Measurements from ENCODE around the gene HNRNPC.
A peak's percentile ranks its signal among the peaks of the same experiment; 100 is the strongest.
"Not testable (repeated sequence)": the region's sequence is repeated elsewhere in the genome, so short reads cannot be mapped to it uniquely, and the experiment has no call there.

Gene HNRNPC

DNA sequence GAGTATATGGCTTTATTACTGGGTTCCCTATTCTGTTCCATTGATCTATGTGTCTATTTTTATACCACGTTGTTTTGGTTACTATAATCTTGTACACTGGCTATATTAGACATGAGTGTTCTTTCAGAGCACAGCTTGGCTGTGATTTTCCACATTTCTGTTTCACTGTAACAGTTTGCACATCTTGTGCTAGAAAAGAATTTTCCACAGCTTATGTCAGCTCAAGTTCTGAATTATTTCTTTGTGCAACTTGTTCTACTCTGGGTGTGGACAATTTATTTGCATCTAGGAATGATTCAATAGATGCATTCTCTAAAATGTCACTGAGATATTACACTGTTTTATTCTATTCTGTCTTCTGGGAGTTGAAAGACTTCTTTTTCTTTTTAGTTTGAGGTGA lies 85.0 kb downstream of the HNRNPC start:
- no peak for ATAC-seq (ENCODE audit: low read depth)
- DNase-seq (ENCODE audit: low spot score): no peak
- Histone ChIP-seq H3K27me3 (ENCODE audit: insufficient read depth, poor library complexity, severe bottlenecking) (no peaks in the 10 kb centered on the region), H3K4me1 (ENCODE audit: insufficient read depth, poor library complexity, severe bottlenecking) (no peaks in the 10 kb centered on the region), H3K36me3 (ENCODE audit: low read depth) (no peaks in the 10 kb centered on the region), H3K9me3 (ENCODE audit: severe bottlenecking) (no peaks in the 10 kb centered on the region), H3K27ac (ENCODE audit: poor library complexity, severe bottlenecking) (no peak overlapping the region), H3K4me3 (ENCODE audit: severe bottlenecking) (no peak overlapping the region)
- TF ChIP-seq, protein P1, sequence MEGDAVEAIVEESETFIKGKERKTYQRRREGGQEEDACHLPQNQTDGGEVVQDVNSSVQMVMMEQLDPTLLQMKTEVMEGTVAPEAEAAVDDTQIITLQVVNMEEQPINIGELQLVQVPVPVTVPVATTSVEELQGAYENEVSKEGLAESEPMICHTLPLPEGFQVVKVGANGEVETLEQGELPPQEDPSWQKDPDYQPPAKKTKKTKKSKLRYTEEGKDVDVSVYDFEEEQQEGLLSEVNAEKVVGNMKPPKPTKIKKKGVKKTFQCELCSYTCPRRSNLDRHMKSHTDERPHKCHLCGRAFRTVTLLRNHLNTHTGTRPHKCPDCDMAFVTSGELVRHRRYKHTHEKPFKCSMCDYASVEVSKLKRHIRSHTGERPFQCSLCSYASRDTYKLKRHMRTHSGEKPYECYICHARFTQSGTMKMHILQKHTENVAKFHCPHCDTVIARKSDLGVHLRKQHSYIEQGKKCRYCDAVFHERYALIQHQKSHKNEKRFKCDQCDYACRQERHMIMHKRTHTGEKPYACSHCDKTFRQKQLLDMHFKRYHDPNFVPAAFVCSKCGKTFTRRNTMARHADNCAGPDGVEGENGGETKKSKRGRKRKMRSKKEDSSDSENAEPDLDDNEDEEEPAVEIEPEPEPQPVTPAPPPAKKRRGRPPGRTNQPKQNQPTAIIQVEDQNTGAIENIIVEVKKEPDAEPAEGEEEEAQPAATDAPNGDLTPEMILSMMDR (IDR thresholded peaks at IDR 0.05; ENCODE audit: poor library complexity, severe bottlenecking): no peak

DNA sequence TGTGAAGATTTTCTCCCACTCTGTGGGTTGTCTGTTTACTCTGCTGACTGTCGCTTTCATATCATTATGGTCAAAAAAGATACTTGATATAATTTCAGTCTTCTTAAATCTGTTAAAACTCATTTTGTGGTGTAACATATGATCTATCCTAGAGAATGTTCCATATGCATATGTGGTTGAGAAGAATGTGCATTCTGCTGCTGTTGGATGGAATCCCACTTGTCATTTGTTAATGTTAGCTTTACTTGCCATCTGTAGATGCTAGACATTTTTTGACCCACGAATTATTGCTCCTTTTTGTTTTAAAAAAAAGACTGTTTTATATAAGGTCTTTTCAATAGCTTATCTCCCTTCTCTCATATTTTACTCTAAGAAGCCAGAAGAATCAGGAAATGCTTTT lies 87.1 kb downstream of the HNRNPC start:
- TF ChIP-seq, protein P1 (IDR thresholded peaks at IDR 0.05; ENCODE audit: poor library complexity, severe bottlenecking): no peak
- no peak for DNase-seq (ENCODE audit: low spot score)

DNA sequence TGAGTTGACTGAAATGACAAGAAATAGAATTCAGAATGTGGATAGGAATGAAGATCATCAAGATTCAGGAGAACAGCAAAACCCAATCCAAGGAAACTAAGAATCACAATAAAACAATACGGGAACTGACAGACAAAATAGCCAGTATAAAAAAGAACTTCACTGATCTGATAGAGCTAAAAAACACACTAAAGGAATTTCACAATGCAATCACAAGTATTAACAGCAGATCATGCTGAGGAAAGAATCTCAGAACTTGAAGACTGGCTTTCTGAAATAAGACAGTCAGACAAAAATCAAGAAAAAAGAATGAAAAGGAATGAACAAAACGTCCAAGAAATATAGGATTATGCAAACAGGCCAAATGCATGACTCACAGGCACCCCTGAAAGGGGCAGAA lies 98.1 kb downstream of the HNRNPC start:
- H3K9me3 ChIP-seq (ENCODE audit: severe bottlenecking): no peaks in the 10 kb centered on the region
- peaks cover 5% of the 10 kb centered on the region for H3K27me3 ChIP-seq (ENCODE audit: insufficient read depth, poor library complexity, severe bottlenecking)
- H3K4me3 ChIP-seq (ENCODE audit: severe bottlenecking): no peak overlapping the region
- TF ChIP-seq, protein P1 (IDR thresholded peaks at IDR 0.05; ENCODE audit: poor library complexity, severe bottlenecking): no peak
- H3K27ac ChIP-seq (ENCODE audit: poor library complexity, severe bottlenecking): no peak overlapping the region
- peaks cover 3% of the 10 kb centered on the region for H3K4me1 ChIP-seq (ENCODE audit: insufficient read depth, poor library complexity, severe bottlenecking)
- H3K36me3 ChIP-seq (ENCODE audit: low read depth): no peaks in the 10 kb centered on the region
- no peak for DNase-seq (ENCODE audit: low spot score)
- no peak for ATAC-seq (ENCODE audit: low read depth)

More for the DNA sequence above, 87.1 kb downstream of the HNRNPC start:
- H3K4me3 ChIP-seq (ENCODE audit: severe bottlenecking): no peak overlapping the region
- H3K4me1 ChIP-seq (ENCODE audit: insufficient read depth, poor library complexity, severe bottlenecking): no peaks in the 10 kb centered on the region
- no peaks in the 10 kb centered on the region for H3K9me3 ChIP-seq (ENCODE audit: severe bottlenecking)
- no peak overlapping the region for H3K27ac ChIP-seq (ENCODE audit: poor library complexity, severe bottlenecking)
- no peaks in the 10 kb centered on the region for H3K27me3 ChIP-seq (ENCODE audit: insufficient read depth, poor library complexity, severe bottlenecking)
- ATAC-seq (ENCODE audit: low read depth): no peak
- H3K36me3 ChIP-seq (ENCODE audit: low read depth): no peaks in the 10 kb centered on the region

DNA sequence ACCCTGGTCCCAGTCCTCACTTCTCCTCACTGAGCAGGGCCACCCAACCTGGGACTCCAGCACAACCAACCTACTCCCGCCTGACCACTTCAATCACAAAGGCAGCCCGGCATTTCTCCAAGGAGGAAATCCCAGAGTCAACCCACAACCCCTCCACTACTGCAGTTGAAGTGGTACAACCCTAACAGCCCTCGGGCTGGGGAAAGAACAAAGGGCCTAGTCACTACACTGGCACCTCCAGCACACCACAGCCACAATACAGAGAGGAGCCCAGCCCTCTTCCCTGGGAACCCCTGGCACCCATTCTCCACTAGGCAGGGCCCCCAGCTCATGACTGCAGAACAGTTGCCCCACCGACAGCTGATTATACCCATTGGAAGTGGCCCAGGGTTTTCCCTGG lies 99.7 kb downstream of the HNRNPC start:
- peaks cover 5% of the 10 kb centered on the region for H3K27me3 ChIP-seq (ENCODE audit: insufficient read depth, poor library complexity, severe bottlenecking)
- H3K9me3 ChIP-seq (ENCODE audit: severe bottlenecking): no peaks in the 10 kb centered on the region
- DNase-seq (ENCODE audit: low spot score) (no peak), ATAC-seq (ENCODE audit: low read depth) (no peak)
- no peaks in the 10 kb centered on the region for H3K36me3 ChIP-seq (ENCODE audit: low read depth)
- H3K4me3 ChIP-seq (ENCODE audit: severe bottlenecking): no peak overlapping the region
- TF ChIP-seq, protein P1 (IDR thresholded peaks at IDR 0.05; ENCODE audit: poor library complexity, severe bottlenecking): no peak
- H3K4me1 ChIP-seq (ENCODE audit: insufficient read depth, poor library complexity, severe bottlenecking): peaks cover 3% of the 10 kb centered on the region
- no peak overlapping the region for H3K27ac ChIP-seq (ENCODE audit: poor library complexity, severe bottlenecking)

DNA sequence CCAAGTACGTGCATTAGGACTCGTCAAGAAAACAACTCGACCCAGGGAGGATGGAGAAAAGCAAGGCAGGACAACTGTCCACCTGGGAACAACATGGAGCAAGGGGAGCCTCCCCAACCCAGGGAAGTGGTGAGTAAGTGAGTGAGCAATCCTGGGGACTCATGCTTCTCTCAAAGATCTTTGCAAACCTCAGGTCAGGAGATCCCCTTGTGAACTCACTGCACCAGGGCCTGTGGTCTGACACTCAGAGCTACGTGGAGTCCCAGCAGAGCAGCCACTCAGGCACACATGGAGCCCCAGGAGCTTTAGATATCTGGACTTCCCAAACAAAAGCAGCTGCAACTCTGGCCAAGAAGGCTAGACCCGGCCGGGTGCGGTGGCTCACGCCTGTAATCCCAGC lies 101.2 kb downstream of the HNRNPC start:
- peaks cover 3% of the 10 kb centered on the region for H3K4me1 ChIP-seq (ENCODE audit: insufficient read depth, poor library complexity, severe bottlenecking)
- H3K4me3 ChIP-seq (ENCODE audit: severe bottlenecking): no peak overlapping the region
- H3K36me3 ChIP-seq (ENCODE audit: low read depth): no peaks in the 10 kb centered on the region
- TF ChIP-seq, protein P1 (IDR thresholded peaks at IDR 0.05; ENCODE audit: poor library complexity, severe bottlenecking): no peak
- no peaks in the 10 kb centered on the region for H3K27me3 ChIP-seq (ENCODE audit: insufficient read depth, poor library complexity, severe bottlenecking)
- DNase-seq (ENCODE audit: low spot score): no peak
- peak; percentile 65; the same call in 1 of the 3 replicates for ATAC-seq (ENCODE audit: low read depth)
- no peak overlapping the region for H3K27ac ChIP-seq (ENCODE audit: poor library complexity, severe bottlenecking)
- H3K9me3 ChIP-seq (ENCODE audit: severe bottlenecking): no peaks in the 10 kb centered on the region

DNA sequence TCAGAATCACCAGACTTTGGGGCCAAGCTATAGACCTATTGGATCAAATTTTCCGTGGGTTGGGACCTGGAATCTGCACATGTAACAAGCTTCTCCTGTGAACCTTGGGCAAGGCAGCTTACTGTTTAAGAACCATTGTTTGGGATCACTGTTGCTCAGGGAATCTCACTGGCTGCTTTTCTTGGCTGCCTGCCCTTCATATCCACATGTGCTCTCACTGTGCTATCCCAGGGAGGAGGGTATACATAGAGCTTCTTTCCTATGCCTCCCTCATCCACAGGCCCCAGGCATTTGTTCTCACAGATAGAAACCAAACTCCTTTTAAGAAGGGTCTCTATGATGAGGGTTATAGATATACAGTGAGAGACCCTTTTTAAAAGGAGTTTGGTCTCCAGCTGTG lies 103.6 kb downstream of the HNRNPC start:
- H3K9me3 ChIP-seq (ENCODE audit: severe bottlenecking); H3K4me3 ChIP-seq (ENCODE audit: severe bottlenecking); ATAC-seq (ENCODE audit: low read depth); DNase-seq (ENCODE audit: low spot score); H3K36me3 ChIP-seq (ENCODE audit: low read depth); H3K27me3 ChIP-seq (ENCODE audit: insufficient read depth, poor library complexity, severe bottlenecking); H3K4me1 ChIP-seq (ENCODE audit: insufficient read depth, poor library complexity, severe bottlenecking); H3K27ac ChIP-seq (ENCODE audit: poor library complexity, severe bottlenecking): not testable (repeated sequence)

DNA sequence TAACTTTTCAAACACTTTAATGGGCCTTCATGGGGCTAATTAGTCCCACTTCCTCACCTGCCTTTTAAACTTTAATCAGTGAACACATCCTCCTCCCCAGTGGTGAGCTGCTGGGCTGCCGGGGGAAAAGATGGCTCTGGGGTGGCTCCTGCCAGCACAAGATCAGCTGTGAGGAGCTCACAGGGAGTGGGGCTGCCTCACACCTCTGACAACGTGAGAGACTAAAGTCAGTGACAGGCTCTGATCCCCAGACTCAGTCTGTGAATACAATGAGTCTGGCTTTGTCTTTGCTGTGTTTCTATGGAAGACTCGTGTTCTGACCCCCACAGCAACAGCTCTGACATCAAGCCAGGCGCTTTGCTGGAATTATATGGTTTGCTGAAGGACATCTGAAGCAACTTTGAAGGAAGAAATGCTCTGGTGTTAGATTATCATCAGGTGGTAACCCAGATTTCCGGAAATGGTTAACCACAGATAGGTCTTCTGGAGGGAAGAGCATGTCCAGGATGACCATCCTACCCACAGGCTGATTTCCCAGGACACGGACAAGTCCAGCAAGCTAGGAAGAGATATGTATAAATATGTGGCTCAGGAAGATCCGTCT lies 104.1 kb downstream of the HNRNPC start:
- H3K4me3 ChIP-seq (ENCODE audit: severe bottlenecking); H3K36me3 ChIP-seq (ENCODE audit: low read depth); DNase-seq (ENCODE audit: low spot score); H3K27me3 ChIP-seq (ENCODE audit: insufficient read depth, poor library complexity, severe bottlenecking); H3K4me1 ChIP-seq (ENCODE audit: insufficient read depth, poor library complexity, severe bottlenecking); H3K9me3 ChIP-seq (ENCODE audit: severe bottlenecking); H3K27ac ChIP-seq (ENCODE audit: poor library complexity, severe bottlenecking): not testable (repeated sequence)
- 0 out of 3 replicates have a peak, but pooled peaks have one; percentile 8 for ATAC-seq (ENCODE audit: low read depth)

All from RWPE2 (cell line).